IMR-90 (cell line): Measurements from ENCODE around the gene LCE1F. TPM values are rescaled to one million over a fixed set of nuclear protein-coding genes. Genes with fewer than 3 reads are reported as not detected.

Experiments
- ATAC-seq: fragments of 200-7000 bp; cut with Tn5 transposase; 2 replicates; pipeline ENCODE4 v1.9.1; 2020; ENCODE audit warnings: low read depth, mild to moderate bottlenecking, moderate library complexity
- BruUV-seq: library from RNA; stranded (reverse); fragments of 400-500 nt; replicated peaks from 2 replicates; lab custom pipeline; 2021; lab: Mats Ljungman, UMichigan
- CTCF ChIA-PET: fragments of 300-600 bp; formaldehyde crosslinking; extraction: SDS; loops from one replicate; lab custom pipeline; 2021; ENCODE audit warnings: antibody characterized with exemption; lab: Yijun Ruan, JAX
- POLR2A ChIA-PET: fragments of 300-600 bp; sonication (Branson Sonifier 250); formaldehyde crosslinking; loops from one replicate; lab custom pipeline; 2022; ENCODE audit warnings: antibody characterized with exemption; ENCODE audit not compliant: unreplicated experiment; lab: Charles Lee
- DNase-seq: peaks from one replicate; pipeline ENCODE4 v3.0.0; 2013
- H2AFZ ChIP-seq: replicated peaks from 2 replicates; pipeline ENCODE3; 2013; ENCODE audit warnings: low read length, mild to moderate bottlenecking; ENCODE audit not compliant: poor library complexity
- H2AK5ac ChIP-seq: 2 replicates; pipeline ENCODE4 v1.6.1; 2013; ENCODE audit warnings: low read depth, low read length, inconsistent platforms
- H2AK9ac ChIP-seq: replicated peaks from 2 replicates; pipeline ENCODE3; 2013; ENCODE audit warnings: mild to moderate bottlenecking, low read depth, low read length, moderate library complexity; ENCODE audit not compliant: poor library complexity
- H2BK120ac ChIP-seq: 2 replicates; pipeline ENCODE4 v1.6.1; 2013; ENCODE audit warnings: low read depth, low read length, inconsistent platforms
- H2BK15ac ChIP-seq: 3 replicates; pipeline ENCODE4 v1.6.1; 2013; ENCODE audit warnings: low read depth, low read length, inconsistent platforms
- H2BK20ac ChIP-seq: 2 replicates; pipeline ENCODE4 v1.6.1; 2013; ENCODE audit warnings: low read depth, mild to moderate bottlenecking, inconsistent platforms, low read length, moderate library complexity
- H2BK5ac ChIP-seq: 2 replicates; pipeline ENCODE4 v1.6.1; 2013; ENCODE audit warnings: mild to moderate bottlenecking, low read depth, low read length, inconsistent platforms; ENCODE audit not compliant: poor library complexity, severe bottlenecking
- H3K14ac ChIP-seq: replicated peaks from 2 replicates; pipeline ENCODE4 v1.6.1; 2013; ENCODE audit warnings: low read depth, low read length, inconsistent platforms
- H3K18ac ChIP-seq: 2 replicates; pipeline ENCODE4 v1.6.1; 2013; ENCODE audit warnings: low read depth, low read length, control low read depth
- H3K23ac ChIP-seq: 2 replicates; pipeline ENCODE4 v1.6.1; 2013; ENCODE audit warnings: low read depth, low read length, inconsistent platforms
- H3K27ac ChIP-seq: 2 replicates; pipeline ENCODE4 v1.5.1; 2013; ENCODE audit warnings: mild to moderate bottlenecking, control low read depth, low read length; ENCODE audit not compliant: insufficient read depth
- H3K27me3 ChIP-seq: 2 replicates; pipeline ENCODE4 v1.6.1; 2013; ENCODE audit warnings: low read length; ENCODE audit not compliant: control insufficient read depth, insufficient read depth
- H3K36me3 ChIP-seq: 2 replicates; pipeline ENCODE4 v1.6.1; 2013; ENCODE audit warnings: low read length, mixed read lengths; ENCODE audit not compliant: control insufficient read depth, insufficient read depth
- H3K4ac ChIP-seq: 2 replicates; pipeline ENCODE4 v1.6.1; 2013; ENCODE audit warnings: low read depth, low read length, inconsistent platforms
- H3K4me1 ChIP-seq: 2 replicates; pipeline ENCODE4 v1.6.1; 2013; ENCODE audit warnings: low read length, mixed read lengths; ENCODE audit not compliant: control insufficient read depth, insufficient read depth
- H3K4me2 ChIP-seq: 2 replicates; pipeline ENCODE4 v1.6.1; 2013; ENCODE audit warnings: low read depth, mild to moderate bottlenecking, control low read depth, low read length, moderate library complexity
- H3K4me3 ChIP-seq: 2 replicates; pipeline ENCODE4 v1.5.1; 2013; ENCODE audit warnings: low read depth, mild to moderate bottlenecking, control low read depth, low read length, moderate library complexity; ENCODE audit not compliant: insufficient read depth
- H3K56ac ChIP-seq: 2 replicates; pipeline ENCODE4 v1.6.1; 2013; ENCODE audit warnings: low read length, inconsistent platforms; ENCODE audit not compliant: insufficient read depth; ENCODE audit errors: extremely low read depth
- H3K79me1 ChIP-seq, 2 experiments: 2 replicates each; pipeline ENCODE4 v1.6.1; 2013; ENCODE audit warnings: low read length in 2 of 2, inconsistent platforms in 1 of 2, low read depth in 1 of 2
- H3K9ac ChIP-seq: 2 replicates; pipeline ENCODE4 v1.6.1; 2013; ENCODE audit warnings: low read depth, low read length, control low read depth
- H3K9me1 ChIP-seq: 2 replicates; pipeline ENCODE4 v1.6.1; 2013; ENCODE audit warnings: low read length, inconsistent platforms; ENCODE audit not compliant: insufficient read depth
- H3K9me3 ChIP-seq: 2 replicates; pipeline ENCODE4 v1.6.1; 2013; ENCODE audit warnings: low read length; ENCODE audit not compliant: control insufficient read depth, insufficient read depth
- H4K20me1 ChIP-seq: 2 replicates; pipeline ENCODE4 v1.6.1; 2013; ENCODE audit warnings: low read length, inconsistent platforms; ENCODE audit not compliant: insufficient read depth
- H4K5ac ChIP-seq: 2 replicates; pipeline ENCODE4 v1.6.1; 2013; ENCODE audit warnings: mild to moderate bottlenecking, low read depth, low read length, control low read depth
- H4K8ac ChIP-seq, 2 experiments: 2 replicates each; pipeline ENCODE4 v1.6.1; 2013; ENCODE audit warnings: low read depth in 2 of 2, low read length in 2 of 2, control low read depth in 1 of 2, inconsistent platforms in 1 of 2
- H4K91ac ChIP-seq: 2 replicates; pipeline ENCODE4 v1.6.1; 2013; ENCODE audit warnings: low read depth, low read length, inconsistent platforms; ENCODE audit not compliant: insufficient read depth
- ELK1 ChIP-seq: fragments of 150-350 bp; IDR thresholded peaks from 2 replicates; pipeline ENCODE4 v1.6.1; 2016; ENCODE audit warnings: low read depth, mild to moderate bottlenecking, low read length, moderate library complexity, borderline replicate concordance
- MAFK ChIP-seq: IDR thresholded peaks from 2 replicates; pipeline ENCODE4 v1.6.1; 2012; ENCODE audit warnings: low read depth, low read length, improper control_type of control experiment
- MXI1 ChIP-seq: IDR thresholded peaks from 2 replicates; pipeline ENCODE4 v1.6.1; 2012; ENCODE audit warnings: low read depth, mild to moderate bottlenecking, low read length, moderate library complexity, borderline replicate concordance
- RAD21 ChIP-seq: IDR thresholded peaks from 2 replicates; pipeline ENCODE4 v1.6.1; 2012; ENCODE audit warnings: low read length, improper control_type of control experiment
- RCOR1 ChIP-seq: IDR thresholded peaks from 2 replicates; pipeline ENCODE4 v1.6.1; 2012; ENCODE audit warnings: mild to moderate bottlenecking, low read length, improper control_type of control experiment; ENCODE audit not compliant: insufficient replicate concordance
- RFX5 ChIP-seq: IDR thresholded peaks from 2 replicates; pipeline ENCODE4 v1.8.0; 2012; ENCODE audit warnings: low read depth, mild to moderate bottlenecking, low read length, moderate library complexity
- SMC3 ChIP-seq: fragments of 150-350 bp; IDR thresholded peaks from 2 replicates; pipeline ENCODE4 v1.6.1; 2016; ENCODE audit warnings: low read depth, mild to moderate bottlenecking, antibody characterized with exemption, low read length, moderate library complexity
- USF2 ChIP-seq: fragments of 150-350 bp; IDR thresholded peaks from 2 replicates; pipeline ENCODE4 v1.6.1; 2017; ENCODE audit warnings: mild to moderate bottlenecking, antibody characterized with exemption, low read length, low read depth
- WGBS, 2 experiments: methylation state at CpG; one replicate each; pipeline versions ENCODE4 v1.1.5 to v1.1.7; 2013; ENCODE audit warnings: missing lambda C conversion rate in 2 of 2; ENCODE audit not compliant: insufficient read length in 1 of 2; ENCODE audit errors: extremely low coverage in 2 of 2; 5-methylcytosine and 5-hydroxymethylcytosine counted together
- dilution Hi-C: fragments of 300-500 bp; cut with HindIII; formaldehyde crosslinking; loops from one replicate; pipeline ENCODE4 v1.14.3; 2018; ENCODE audit warnings: low sequenced_read_pairs; ENCODE audit not compliant: unreplicated experiment
- in situ Hi-C: fragments of 300-500 bp; cut with MboI; formaldehyde crosslinking; loops from 3 replicates; pipeline ENCODE4 v1.14.3; 2019; ENCODE audit warnings: low sequenced_read_pairs, inconsistent platforms, mixed read lengths
- intact Hi-C: fragments of 100-400 bp; cut with micrococcal nuclease; formaldehyde crosslinking; loops from 2 replicates; pipeline ENCODE4 v1.10.0; 2022
- polyA plus RNA-seq, 3 experiments: library from polyadenylated mRNA; depleted of rRNA; stranded (reverse); fragments of >200 nt; gene quantifications; 2 replicates each; pipeline ENCODE4 v1.2.3, GENCODE V29; 2012; ENCODE audit warnings: low replicate concordance in 1 of 3
- total RNA-seq: library from RNA; depleted of rRNA; stranded (reverse); fragments of >200 nt; gene quantifications from 2 replicates; pipeline ENCODE4 v1.2.3, GENCODE V29; 2012

Gene LCE1F
- total and polyA plus RNA-seq, 2 of the 4 experiments (the other 2 are of a cell fraction), result not detected

GRCh38 chr1:152806576-152806975 is 31.6 kb downstream of the LCE1F start, which contains the start of gene LCE1C:
LCE1C (minus strand) TSS chr1:152806651; CDS start chr1:152805478, 1,173 bp downstream.
- Histone ChIP-seq H2AK5ac (no peak within 1 kb of the TSS), H3K14ac (no peak within 1 kb of the TSS), H2BK15ac (no peak within 1 kb of the TSS), H3K9me3 (peaks cover 2% of the 10 kb centered on the region; the same call in 1 of the 2 replicates), H4K20me1 (no peaks in the 10 kb centered on the region), H3K23ac (no peak within 1 kb of the TSS), H4K8ac (no peak within 1 kb of the TSS), H3K4me2 (no peak within 1 kb of the TSS), H3K27ac (no peak within 1 kb of the TSS), H3K4ac (no peak within 1 kb of the TSS), H3K56ac (no peak within 1 kb of the TSS), H3K36me3 (no peaks in the 10 kb centered on the region), H2BK120ac (no peak within 1 kb of the TSS), H3K9me1 (no peaks in the 10 kb centered on the region), H2AK9ac (no peak within 1 kb of the TSS), H3K27me3 (no peaks in the 10 kb centered on the region), H2AFZ (no peak within 1 kb of the TSS), H4K5ac (no peak within 1 kb of the TSS), H3K4me1 (no peaks in the 10 kb centered on the region), H4K91ac (no peak within 1 kb of the TSS), H2BK5ac (no peak within 1 kb of the TSS), H2BK20ac (no peak within 1 kb of the TSS), H3K18ac (no peak within 1 kb of the TSS), H3K79me1 (no peaks in the 10 kb centered on the region), H3K4me3 (no peak within 1 kb of the TSS), H3K9ac (no peak within 1 kb of the TSS)
- dilution Hi-C loops (no loop called here), intact Hi-C loops (no loop called here), in situ Hi-C loops (no loop called here)
- no TSS peak for BruUV-seq
- ChIA-PET CTCF (no interaction called here), POLR2A (no interaction called here)
- ATAC-seq, result no peak
- no peak for DNase-seq
- TF ChIP-seq RCOR1 (no peak), RAD21 (no peak), RFX5 (no peak), MAFK (no peak), USF2 (no peak), SMC3 (no peak), MXI1 (no peak), ELK1 (no peak)
- WGBS, 2 experiments, result no CpG with 5 or more reads among the region's 3 CpGs
